ENCODE results near the gene ADCK1.

The ADCK1 gene

DNA sequence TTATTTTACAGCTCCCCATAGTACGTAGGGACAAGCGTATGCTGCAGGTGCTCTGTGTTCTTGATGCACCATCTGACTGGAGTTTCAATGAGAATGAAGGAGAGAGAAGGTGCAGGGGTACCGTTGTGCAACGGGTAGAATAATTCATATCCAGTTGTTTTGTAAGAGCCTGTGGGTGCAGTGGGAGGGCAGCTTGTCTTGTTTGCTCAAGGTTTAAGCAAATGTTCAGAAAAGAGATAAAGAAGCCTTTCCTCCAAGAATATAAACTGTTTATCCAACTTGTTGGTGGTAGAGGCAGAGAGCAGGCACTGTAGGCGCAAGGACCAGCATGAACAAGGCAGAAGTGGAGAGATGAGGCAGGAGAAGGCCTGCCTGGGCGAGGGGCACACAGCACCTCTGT lies 64.2 kb downstream of the ADCK1 start:
- no peak overlapping the region for H3K27ac ChIP-seq (ENCODE audit: extremely low read depth, low read depth, low read length)
- TF ChIP-seq ZNF501 (tag by site-specific recombination; IDR thresholded peaks at IDR 0.05) (no peak), HOXA7 (CRISPR knock-in tag; IDR thresholded peaks at IDR 0.05; ENCODE audit: borderline replicate concordance) (no peak), ZNF558 (tag by site-specific recombination; IDR thresholded peaks at IDR 0.05) (no peak), ZNF639 (tag by site-specific recombination; IDR thresholded peaks at IDR 0.05) (no peak), ZNF155 (tag by site-specific recombination; IDR thresholded peaks at IDR 0.05) (no peak), ZNF398 (tag by site-specific recombination; IDR thresholded peaks at IDR 0.05) (no peak)
- TF ChIP-seq, protein P1, sequence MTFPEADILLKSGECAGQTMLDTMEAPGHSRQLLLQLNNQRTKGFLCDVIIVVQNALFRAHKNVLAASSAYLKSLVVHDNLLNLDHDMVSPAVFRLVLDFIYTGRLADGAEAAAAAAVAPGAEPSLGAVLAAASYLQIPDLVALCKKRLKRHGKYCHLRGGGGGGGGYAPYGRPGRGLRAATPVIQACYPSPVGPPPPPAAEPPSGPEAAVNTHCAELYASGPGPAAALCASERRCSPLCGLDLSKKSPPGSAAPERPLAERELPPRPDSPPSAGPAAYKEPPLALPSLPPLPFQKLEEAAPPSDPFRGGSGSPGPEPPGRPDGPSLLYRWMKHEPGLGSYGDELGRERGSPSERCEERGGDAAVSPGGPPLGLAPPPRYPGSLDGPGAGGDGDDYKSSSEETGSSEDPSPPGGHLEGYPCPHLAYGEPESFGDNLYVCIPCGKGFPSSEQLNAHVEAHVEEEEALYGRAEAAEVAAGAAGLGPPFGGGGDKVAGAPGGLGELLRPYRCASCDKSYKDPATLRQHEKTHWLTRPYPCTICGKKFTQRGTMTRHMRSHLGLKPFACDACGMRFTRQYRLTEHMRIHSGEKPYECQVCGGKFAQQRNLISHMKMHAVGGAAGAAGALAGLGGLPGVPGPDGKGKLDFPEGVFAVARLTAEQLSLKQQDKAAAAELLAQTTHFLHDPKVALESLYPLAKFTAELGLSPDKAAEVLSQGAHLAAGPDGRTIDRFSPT (tag by site-specific recombination; IDR thresholded peaks at IDR 0.05) = no peak
- TF ChIP-seq, protein P2, sequence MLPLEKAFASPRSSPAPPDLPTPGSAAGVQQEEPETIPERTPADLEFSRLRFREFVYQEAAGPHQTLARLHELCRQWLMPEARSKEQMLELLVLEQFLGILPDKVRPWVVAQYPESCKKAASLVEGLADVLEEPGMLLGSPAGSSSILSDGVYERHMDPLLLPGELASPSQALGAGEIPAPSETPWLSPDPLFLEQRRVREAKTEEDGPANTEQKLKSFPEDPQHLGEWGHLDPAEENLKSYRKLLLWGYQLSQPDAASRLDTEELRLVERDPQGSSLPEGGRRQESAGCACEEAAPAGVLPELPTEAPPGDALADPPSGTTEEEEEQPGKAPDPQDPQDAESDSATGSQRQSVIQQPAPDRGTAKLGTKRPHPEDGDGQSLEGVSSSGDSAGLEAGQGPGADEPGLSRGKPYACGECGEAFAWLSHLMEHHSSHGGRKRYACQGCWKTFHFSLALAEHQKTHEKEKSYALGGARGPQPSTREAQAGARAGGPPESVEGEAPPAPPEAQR (tag by site-specific recombination; IDR thresholded peaks at IDR 0.05) = no peak
- TF ChIP-seq, protein P3, sequence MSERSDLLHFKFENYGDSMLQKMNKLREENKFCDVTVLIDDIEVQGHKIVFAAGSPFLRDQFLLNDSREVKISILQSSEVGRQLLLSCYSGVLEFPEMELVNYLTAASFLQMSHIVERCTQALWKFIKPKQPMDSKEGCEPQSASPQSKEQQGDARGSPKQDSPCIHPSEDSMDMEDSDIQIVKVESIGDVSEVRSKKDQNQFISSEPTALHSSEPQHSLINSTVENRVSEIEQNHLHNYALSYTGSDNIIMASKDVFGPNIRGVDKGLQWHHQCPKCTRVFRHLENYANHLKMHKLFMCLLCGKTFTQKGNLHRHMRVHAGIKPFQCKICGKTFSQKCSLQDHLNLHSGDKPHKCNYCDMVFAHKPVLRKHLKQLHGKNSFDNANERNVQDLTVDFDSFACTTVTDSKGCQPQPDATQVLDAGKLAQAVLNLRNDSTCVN (tag by site-specific recombination; optimal IDR thresholded peaks at IDR 0.05) = no peak
- no peaks in the 10 kb centered on the region for H3K4me1 ChIP-seq (ENCODE audit: control insufficient read depth, insufficient read depth, low read length)
- H3K4me3 ChIP-seq (ENCODE audit: low read depth, low read length) = no peak overlapping the region
- no peaks in the 10 kb centered on the region for H3K9me3 ChIP-seq (ENCODE audit: control insufficient read depth, insufficient read depth, low read depth, low read length)
- ChIA-PET CTCF (interaction anchor here (1.1 kb wide), 1 partner anchor 733 kb away, joined by 3 read pairs; no protein-coding TSS in a partner anchor), POLR2A (no interaction called here)
- no peaks in the 10 kb centered on the region for H3K36me3 ChIP-seq (ENCODE audit: control insufficient read depth in 2 of 2, insufficient read depth in 1 of 2, low read length in 2 of 2)

DNA sequence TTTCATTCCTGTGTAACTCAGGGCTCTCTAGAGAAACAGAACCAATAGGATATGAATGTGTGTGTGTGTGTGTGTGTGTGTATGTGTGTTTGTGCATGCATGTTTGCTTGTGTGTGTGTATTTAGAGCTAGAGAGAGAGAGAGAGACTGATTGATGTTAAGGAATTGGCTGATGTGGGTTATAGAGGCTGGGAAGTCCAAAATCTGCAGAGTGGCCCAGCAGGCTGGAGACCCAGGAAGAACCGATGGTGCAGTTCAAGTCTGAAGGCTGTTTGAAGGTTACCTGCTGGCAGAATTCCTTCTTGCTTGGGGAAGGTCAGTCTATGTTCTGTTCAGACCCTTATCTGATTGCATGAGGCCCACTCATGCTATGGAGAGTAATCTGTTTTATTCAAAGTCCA lies 64.7 kb downstream of the ADCK1 start:
- no peak for TF ChIP-seq BCL11A (tag by site-specific recombination; IDR thresholded peaks at IDR 0.05; ENCODE audit: low read depth)
- no peak for TF ChIP-seq ZNF114 (tag by site-specific recombination; IDR thresholded peaks at IDR 0.05)
- TF ChIP-seq ZNF335 (tag by site-specific recombination; conservative IDR thresholded peaks at IDR 0.05) = no peak
- TF ChIP-seq, protein P4, sequence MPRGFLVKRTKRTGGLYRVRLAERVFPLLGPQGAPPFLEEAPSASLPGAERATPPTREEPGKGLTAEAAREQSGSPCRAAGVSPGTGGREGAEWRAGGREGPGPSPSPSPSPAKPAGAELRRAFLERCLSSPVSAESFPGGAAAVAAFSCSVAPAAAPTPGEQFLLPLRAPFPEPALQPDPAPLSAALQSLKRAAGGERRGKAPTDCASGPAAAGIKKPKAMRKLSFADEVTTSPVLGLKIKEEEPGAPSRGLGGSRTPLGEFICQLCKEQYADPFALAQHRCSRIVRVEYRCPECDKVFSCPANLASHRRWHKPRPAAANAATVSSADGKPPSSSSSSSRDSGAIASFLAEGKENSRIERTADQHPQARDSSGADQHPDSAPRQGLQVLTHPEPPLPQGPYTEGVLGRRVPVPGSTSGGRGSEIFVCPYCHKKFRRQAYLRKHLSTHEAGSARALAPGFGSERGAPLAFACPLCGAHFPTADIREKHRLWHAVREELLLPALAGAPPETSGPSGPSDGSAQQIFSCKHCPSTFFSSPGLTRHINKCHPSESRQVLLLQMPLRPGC (tag by site-specific recombination; IDR thresholded peaks at IDR 0.05) = no peak
- TF ChIP-seq ZNF544 (tag by site-specific recombination; IDR thresholded peaks at IDR 0.05) = no peak
- TF ChIP-seq ZNF292 (tag by site-specific recombination; IDR thresholded peaks at IDR 0.05; ENCODE audit: borderline replicate concordance, low read depth) = no peak
- no peak for TF ChIP-seq PRDM6 (tag by site-specific recombination; IDR thresholded peaks at IDR 0.05)
- CTCF ChIA-PET = no interaction called here

More for the DNA sequence above, 64.7 kb downstream of the ADCK1 start:
- POLR2A ChIA-PET = no interaction called here
- Histone ChIP-seq H3K4me3 (ENCODE audit: low read depth, low read length) (no peak overlapping the region), H3K27ac (ENCODE audit: extremely low read depth, low read depth, low read length) (no peak overlapping the region), H3K9me3 (ENCODE audit: control insufficient read depth, insufficient read depth, low read depth, low read length) (no peaks in the 10 kb centered on the region), H3K4me1 (ENCODE audit: control insufficient read depth, insufficient read depth, low read length) (no peaks in the 10 kb centered on the region), H3K36me3 (ENCODE audit: control insufficient read depth in 2 of 2, insufficient read depth in 1 of 2, low read length in 2 of 2) (no peaks in the 10 kb centered on the region)

Data from HEK293 (cell line).